Lung microvascular endothelial cell (primary cell): ENCODE results near the gene RFX2. TPM values are rescaled to one million over a fixed set of nuclear protein-coding genes. Genes with fewer than 3 reads are reported as not detected.
"Not testable (repeated sequence)": the region's sequence is repeated elsewhere in the genome, so short reads cannot be mapped to it uniquely, and the experiment has no call there.

ENCODE experiments used
- DNase-seq, 2 donors: peaks; one replicate each; pipeline versions ENCODE4 v3.0.0 to v3.0.0-alpha.2; 2010; ENCODE audit warnings: low read depth in 2 of 2
- total RNA-seq: library from RNA; depleted of rRNA; stranded (reverse); fragments of >200 nt; gene quantifications from 2 replicates; pipeline ENCODE4 v1.2.1, GENCODE V29; 2014

The RFX2 gene
- total RNA-seq, 1 donor from 2014 or later, result 2.4 TPM

DNA sequence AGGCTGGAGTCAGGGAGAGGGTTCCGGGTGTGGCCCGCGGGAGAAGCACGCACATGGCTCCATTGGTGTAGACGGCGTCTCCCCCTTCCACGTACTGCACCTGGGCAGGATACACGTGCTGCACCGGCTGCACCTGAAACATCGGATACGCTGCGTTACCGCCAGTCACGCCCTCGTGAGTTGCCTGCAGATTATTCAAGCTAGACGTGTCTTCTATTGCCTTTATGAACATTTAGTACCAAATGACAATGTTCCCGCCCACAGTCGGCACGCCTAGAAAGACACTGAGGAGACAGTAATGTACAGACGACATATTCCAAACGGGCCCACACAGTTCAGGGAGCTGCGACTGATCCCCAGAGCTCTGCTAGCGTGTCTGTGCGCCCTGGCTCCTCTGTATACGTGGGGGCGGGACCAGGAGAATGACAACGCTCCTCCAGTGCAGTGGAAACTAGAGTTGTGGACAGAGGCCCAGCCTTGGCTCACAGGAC is 68.3 kb downstream of the RFX2 start:
- no peak for DNase-seq

DNA sequence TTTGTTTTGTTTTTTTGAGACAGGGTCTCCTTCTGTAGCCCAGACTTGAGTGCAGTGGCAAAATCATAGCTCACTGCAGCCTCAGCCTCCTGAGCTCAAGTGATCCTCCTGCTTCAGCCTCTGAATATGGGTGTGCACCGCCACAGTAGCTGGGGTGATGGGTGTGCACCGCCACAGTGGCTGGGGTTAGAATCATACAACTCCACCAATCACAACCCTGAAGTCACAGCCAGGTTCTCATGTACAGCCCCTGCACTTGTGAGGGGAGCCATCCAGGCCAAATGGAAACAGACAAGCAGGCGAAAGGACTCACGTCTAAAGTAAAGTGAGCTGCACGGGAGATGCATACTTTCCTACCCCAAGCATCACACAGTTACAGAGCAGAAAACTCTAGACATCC is 69.2 kb downstream of the RFX2 start:
- DNase-seq, result no peak

DNA sequence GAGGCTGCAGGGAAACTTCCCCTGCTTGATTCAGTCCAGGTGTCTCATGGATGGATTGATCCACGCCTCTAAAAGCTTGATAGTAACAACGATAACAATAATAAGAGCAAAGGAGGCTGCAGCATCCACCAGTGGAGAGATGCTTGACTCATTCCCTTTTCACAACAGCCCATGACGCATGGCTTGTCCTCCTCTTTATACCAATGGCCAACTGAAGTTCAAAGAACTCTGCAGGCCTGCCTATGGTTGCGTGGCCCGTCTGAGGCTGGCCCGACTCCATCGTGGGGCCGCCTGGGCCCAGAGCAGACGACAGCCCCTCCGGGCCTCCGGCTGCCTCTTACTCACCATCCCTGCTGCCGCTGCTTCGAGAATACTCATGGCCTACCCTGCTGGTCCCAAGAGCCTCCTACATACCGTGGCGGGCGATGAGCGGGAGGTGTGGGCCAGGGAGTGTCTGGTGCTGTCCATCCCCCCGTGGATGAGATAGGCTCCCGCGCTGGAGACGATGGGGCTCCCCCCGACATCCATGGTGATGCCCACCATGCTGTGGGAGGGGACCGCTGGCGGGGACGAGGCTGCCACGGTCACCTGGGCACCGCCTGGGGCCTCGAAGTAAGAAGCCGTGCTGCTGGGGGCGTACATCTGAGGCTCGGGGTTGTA is 70.6 kb downstream of the RFX2 start:
- no peak for DNase-seq

DNA sequence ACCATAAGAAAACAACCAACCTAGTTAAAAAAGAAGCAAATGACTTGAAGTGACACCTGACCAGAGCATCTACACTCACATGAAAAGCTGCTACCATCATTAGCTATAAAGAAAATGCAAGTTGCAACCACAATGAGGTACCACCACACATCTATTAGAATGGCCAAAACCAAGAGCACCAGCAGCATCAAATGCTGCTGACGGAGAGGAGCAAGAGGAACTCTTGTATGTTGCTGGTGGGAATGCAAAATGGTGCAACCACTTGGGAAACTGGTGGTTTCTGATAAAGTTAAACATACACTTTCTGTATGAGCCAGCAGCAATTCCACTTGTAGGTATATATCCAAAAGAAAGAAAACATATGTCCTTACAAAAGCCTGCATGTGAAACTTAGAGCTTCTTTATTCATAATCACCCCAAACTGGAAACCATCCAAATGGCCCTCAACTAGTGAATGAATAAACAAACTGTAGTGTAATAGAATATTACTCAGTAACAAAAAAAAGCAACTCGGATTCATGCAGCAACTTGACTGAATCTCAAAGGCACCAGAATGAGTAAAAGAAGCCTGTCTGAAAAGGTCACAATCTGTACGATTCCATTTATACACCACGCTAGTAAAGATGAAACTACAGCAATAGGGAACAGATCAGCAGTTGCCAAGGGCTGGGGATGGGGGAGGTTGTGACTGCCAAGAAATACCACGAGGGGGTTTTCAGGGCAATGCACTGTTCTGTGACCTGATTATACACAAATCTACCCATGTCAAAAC is 71.5 kb downstream of the RFX2 start:
- no peak for DNase-seq

DNA sequence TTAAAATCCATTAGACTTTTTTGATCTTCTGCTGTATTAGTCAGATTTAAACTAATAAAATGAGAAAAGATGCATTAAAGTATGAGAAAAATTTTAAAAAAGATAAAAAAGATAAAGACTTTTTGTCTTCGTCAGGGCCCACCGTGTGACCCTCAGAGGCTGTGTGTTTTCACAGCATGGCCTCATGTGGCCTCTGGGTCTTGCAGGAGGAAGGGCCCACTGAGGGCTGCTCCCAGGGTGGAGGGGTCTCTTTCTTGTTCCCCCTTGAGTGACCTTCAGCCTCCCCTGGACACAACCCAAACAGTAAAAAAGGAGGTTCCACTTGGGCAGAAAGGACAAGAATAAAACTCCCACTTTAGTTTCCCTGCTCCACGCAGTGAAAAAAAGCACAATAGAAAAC is 75.3 kb downstream of the RFX2 start:
- no peak for DNase-seq

DNA sequence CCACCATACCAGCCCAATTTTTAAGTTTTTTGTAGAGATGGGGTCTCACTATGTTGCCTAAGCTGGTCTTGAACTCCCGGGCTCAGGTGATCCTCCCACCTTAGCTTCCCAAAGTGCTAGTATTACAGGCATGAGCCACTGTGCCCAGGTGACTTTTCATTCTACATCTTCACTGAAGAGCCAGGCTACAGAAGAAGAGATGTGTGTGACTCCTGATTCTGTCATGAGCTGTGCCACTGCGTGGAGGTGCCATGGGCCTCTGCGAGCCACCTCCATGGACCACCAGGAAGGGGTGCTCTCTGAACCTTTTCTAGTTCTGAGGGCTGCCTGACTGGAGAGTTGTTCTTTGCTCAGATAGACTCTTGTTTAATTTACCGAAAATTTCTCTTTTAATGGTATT is 75.8 kb downstream of the RFX2 start:
- DNase-seq, result no peak

DNA sequence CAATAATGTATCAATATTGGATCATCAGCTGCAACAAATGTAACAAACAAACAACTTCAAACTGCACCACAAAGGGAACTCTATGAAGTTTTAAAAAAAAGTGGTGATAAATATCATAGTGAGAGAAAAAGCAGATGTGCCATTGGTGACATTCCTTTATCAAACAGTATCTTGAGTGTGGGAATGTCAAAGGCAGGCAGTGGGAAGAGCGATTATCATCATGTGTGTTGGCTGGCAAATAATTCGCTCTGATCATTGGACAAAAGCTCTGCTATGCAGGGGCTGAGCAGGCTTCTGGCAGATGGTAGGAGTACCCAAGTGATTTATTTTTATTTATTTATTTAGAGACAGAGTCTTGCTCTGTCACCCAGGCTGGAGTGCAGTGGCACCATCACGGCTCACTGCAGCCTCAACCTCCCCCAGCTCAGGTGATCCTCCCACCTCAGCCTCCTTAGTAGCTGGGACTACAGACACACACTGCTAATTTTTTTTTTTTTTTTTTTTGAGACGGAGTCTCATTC is 76.5 kb downstream of the RFX2 start:
- no peak for DNase-seq

DNA sequence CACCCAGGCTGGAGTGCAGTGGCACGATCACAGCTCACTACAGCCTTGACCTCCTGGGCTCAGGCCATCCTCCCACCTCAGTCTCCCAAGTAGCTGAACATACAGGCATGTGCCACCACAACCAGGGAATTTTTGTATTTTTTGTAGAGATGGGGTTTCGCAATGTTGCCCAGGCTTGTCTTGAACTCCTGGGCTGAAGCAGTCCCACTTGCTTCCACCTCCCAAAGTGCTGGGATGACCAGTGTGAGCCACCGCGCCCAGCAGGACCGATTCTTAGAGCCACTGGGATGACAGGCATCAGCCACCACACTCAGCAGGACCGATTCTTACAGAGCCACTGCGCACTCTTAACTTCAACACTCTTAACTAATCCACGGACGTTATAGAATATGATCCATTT is 77.5 kb downstream of the RFX2 start:
- DNase-seq, result no peak

DNA sequence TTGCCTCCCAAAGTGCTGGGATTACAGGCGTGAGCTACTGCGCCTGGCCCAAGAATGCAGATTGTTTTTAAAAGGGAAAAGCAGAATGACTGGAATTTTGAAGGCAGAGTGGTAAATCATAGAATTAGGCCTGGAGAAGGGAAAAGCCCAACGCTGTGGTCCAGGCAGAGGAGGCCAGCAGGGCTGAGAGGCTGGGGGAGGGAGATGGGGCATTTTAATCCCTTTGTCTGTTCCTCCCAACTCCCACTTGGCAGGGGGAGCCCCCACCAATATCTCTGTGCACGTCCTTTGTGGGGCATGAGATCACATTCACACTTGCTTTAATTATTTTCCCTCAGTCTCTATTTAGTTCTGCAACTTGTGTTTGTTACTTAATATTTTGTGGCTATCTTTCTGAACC is 77.9 kb downstream of the RFX2 start:
- no peak for DNase-seq

DNA sequence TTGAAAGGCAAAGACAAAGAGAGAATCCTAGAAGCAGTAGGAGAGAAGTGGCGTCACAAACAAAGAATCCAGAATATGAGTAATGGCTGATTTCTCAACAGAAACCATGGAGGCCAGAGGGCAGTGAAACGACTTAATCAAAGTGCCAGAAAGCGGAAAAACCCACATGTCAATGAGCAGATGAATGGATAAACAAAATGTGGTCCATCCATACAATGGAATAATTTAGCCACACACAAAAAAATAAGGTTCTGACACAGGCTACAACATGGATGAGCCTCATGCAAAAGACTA is 80.1 kb downstream of the RFX2 start:
- DNase-seq, result peak in 1 of 2 donors; percentile 90

DNA sequence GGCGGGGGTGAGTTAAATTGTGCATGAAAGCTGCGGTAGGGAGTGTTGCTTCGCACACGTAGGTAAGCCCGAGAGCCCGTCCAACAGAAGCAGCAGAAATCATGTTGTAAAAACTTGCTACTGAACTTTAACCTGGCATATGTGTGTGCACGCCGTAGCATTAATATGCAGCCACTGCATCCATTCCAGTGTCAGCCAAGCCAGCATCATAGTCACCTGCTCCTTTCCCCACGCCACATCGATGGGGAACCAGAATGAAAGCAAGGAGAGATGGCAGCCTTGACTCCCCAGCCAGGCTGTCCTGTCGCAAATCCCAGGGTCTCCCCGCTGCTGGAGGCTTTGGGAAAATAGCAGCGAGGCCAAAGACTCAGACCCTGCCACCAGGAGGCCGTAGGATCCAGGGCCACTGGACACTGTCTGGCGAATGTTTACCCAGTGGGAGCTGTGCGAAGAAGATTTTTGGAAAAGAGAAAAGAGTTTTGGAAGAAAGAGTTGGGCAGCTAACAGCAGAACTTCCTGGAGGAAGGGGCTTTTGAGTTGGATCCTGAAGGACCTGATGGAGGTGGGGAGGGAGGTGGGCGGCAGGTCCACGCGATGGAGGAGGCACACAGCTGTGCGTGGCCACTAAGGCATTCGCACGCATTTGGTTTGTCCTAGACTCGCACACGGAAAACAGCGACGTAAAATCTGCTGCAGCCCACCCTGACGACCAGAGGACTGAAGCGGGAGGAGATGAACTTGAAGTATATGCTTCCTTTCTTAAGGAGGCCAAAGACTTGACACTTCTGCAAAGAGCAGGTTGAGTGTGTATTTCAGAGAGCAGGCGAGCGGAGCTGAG is 83.7 kb downstream of the RFX2 start:
- DNase-seq, result no peak

DNA sequence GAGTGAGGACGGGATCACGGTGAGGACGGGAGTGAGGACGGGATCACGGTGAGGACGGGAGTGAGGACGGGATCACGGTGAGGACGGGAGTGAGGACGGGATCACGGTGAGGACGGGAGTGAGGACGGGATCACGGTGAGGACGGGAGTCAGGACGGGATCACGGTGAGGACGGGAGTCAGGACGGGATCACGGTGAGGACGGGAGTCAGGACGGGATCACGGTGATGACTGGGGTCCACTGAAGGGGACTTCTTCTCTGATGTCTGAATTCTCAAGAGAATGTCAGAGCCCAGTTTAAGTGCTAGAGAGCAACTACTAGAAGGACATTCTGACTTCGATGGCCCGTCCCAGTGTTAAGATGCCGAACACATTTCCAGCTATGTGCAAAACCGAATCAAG is 85.5 kb downstream of the RFX2 start:
- DNase-seq, result not testable (repeated sequence)

DNA sequence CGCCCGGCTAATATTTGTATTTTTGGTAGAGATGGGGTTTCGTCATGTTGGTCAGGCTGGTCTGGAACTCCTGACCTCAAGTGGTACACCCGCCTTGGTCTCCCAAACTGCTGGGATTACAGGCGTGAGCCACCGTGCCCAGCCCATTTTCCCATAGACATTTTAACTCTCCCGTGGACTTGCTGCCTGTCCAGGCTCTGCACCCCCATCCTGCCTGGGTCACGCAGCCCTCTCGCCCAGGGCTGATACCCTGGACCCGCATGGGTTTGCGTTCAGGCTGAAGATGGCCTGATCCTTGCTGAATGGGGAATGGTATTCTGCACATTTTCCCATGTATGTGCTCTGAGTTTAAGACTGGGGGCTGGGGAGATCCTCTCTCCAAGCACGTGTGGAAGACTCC is 86.4 kb downstream of the RFX2 start:
- no peak for DNase-seq

DNA sequence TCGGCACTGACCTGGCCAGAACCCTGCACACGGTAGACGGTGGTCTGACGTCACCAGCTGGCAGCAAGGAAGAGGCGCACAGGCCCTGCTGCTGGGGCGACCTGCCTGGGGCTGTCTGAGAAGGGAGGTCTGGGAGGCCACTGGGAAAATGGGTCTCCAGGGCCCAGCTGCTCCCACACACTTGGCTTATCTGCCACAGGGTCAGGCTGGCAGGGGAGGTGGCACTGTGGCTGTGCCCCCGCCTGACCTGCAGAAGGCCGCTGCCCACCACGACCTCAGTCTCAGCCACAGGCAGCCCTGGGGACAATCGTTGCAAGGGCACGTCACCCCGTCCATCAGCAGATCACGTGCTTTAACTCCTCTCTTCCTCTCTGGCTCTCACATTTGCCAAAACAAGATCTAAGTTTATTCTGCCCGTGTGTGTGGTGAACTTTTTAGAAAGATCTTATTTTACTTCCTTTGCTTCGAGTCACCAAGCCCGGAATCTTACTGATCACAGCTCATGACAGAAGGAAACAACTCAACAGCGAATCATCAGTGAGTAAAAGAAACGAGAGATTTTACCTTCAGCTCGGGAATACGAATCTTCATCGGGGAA is 87.1 kb downstream of the RFX2 start:
- peak; percentile 39 to 59 for DNase-seq

DNA sequence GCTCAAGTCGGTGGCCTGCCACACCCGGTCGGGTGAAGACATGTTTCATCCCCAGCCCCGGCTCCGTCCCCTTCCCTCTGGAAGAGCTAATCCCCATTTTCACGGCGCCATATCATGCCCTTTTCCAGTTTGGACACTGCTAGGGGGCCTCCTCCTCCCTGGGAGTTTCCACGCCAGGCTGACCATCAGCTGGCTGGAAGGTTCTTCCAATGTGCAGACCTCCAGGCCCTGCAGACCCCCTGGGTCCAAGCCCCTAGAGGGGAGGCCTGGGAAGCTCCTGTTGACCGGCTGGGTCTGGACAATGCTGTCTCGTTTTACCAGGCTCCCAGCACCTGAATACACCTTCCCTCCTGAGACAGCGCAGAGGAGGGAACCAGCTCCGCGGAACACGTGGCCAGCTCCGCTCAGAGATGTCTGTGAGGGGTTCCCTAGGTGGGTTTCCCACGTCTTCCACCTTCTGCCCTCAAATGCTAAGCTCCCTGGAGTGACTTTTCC is 87.7 kb downstream of the RFX2 start:
- peak in 1 of 2 donors; percentile 7 for DNase-seq

DNA sequence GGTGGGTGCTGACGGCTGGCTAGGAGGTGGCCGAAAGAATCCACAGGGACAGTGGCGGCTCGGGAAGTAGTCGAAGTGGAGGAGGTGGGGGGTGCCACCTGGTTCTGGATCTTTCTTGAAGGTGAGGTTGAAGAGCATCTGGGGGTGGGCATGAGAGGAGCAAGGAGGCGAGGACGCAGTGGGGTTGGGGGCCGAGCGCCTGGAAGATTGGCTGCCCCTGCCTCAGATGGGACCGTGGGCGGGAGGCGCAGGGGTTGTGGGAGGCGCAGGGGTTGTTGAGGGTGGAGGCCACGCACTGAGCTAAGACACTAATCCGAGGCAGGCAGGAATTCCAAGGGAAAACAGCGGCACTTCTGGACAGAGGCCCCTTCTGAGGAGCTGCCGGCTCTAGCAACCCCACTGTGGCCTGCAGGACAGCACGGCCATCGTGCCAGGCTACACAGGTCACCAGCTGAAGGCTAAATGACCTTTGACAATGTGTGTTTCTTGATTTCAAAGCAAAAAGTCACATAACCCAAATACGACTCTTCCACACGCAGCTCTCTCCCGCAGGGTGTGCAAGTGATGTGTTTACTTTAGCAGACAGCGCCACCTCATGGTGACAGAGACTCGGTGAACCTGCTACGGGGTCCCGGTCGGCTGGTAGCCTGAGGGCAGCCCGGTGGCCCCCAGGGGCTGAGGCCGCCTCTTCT is 88.3 kb downstream of the RFX2 start:
- DNase-seq, result peak; percentile 84 to 93

DNA sequence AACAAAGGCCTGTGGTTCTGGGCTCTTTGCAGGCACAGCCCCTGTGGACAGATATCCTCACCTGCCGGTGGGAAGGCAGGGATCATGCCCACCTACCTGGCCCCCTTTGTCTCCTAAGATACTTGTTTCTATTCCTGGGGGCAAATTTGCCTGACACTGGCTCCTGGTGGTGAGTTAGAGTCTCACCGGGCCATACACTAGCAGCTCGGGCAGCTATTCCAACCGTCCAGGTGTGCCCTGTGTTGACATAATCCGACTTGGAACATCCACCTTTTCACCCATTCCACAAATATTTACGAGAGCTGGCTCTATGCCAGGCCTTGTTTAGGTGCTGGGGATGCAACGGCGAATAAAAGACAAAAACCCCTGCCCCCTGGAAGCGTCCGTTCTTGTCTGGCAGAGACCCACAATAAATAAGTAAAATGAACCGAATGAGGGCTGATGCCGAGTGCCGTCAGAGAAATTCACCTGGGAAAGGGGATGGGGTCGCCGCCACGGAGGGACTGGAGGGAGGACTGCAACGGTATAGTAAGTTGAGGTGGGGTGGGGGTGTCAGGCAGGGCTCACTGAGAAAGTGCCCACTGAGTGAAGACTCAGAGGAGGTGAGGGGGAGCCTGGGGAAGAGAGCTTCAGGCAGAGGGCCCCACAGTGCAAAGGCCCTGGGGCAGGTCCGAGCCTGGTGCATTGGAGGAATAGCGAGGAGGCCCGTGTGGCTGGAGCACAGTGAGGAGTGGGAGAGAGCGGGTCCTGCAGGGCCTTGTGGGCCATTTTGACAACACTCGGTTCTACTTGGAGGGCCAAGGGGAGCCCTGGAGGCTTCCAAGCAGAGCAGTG is 89.1 kb downstream of the RFX2 start:
- no peak for DNase-seq

DNA sequence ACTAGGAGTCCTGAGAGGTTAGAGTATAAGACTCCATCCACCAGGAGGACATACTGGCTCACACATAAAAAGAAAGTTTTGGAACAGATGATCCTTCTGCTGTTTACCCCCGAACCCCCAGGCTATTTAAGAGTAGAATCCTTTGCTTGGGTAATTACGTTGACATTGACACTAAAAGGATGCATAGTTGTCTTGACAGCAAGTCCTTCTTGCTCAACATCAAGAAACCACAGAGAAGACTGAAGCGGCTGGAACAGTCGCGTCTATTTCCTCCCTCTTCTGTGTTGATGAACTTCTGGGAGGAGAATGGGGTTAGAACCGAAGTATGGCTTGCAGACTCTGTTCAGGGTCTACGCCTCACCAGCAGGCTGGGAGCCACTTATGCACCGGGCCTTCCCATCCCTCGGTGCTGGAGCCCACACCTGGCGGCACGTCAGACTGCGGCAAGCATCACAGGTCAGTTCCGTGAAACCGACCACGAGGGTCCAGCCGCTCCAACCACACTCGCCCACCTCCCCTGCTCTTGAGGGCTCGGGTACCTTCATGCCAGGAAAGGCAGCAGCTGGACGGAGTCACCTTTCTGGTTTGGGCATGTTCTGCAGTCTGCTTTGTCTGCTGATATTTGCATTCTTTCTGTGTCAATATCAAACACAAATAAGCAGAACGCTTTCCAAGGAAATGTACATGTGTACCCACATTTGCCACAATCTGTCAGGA is 90.0 kb downstream of the RFX2 start:
- no peak for DNase-seq

DNA sequence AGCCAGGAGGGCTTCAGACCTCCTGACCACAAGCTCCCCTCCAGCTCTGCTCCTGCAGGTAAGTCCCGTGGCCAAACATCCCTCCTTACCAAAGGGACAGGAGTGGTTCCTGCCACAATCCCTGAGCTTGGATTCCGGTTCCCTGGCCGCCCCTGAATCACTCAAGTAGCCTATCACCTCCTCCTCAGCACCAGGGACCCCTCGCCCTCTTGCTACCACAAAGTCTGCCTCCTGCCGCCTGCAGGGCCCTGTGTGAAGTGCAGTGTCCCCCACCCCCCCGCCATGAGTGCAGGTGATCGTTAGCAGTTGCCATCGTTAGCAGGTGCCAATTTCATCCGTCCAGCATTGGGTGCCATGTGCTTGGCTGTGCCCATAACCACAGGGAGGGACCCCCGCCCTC is 91.5 kb downstream of the RFX2 start:
- DNase-seq, result peak in 1 of 2 donors; percentile 19
